Measurements from ENCODE around the gene PPM1M.

- TF ChIP-seq CTCF (conservative IDR thresholded peaks at IDR 0.05 in 1 of 2, IDR thresholded peaks at IDR 0.05 in 1 of 2; ENCODE audit: low read depth in 1 of 2, low read length in 2 of 2) (no peak), EZH2 (IDR thresholded peaks at IDR 0.05; ENCODE audit: low read length, missing control alignments) (no peak)
Measured at GRCh38 chr3:52286777-52287110, 41.2 kb downstream of the PPM1M start.
